ENCODE measurements around the gene FPR1. TPM values are rescaled to one million over a fixed set of nuclear protein-coding genes. Genes with fewer than 3 reads are reported as not detected.
"Not testable (repeated sequence)": the region's sequence is repeated elsewhere in the genome, so short reads cannot be mapped to it uniquely, and the experiment has no call there.

The FPR1 gene
- total RNA-seq, 1 donor from 2014 or later: not detected

- no peak for TF ChIP-seq CTCF (IDR thresholded peaks at IDR 0.05; ENCODE audit: partially characterized antibody, unreplicated experiment)
- Mint-ChIP-seq H3K9me3 (ENCODE audit: unreplicated experiment) (peaks cover 2% of the 10 kb centered on the region), H3K4me3 (ENCODE audit: unreplicated experiment) (no peak overlapping the region), H3K27me3 (ENCODE audit: unreplicated experiment) (peaks cover 6% of the 10 kb centered on the region), H3K27ac (ENCODE audit: unreplicated experiment) (no peak overlapping the region), H3K4me1 (ENCODE audit: low read depth, unreplicated experiment) (no peaks in the 10 kb centered on the region), H3K36me3 (ENCODE audit: unreplicated experiment) (peaks cover 3% of the 10 kb centered on the region)
- no peak for DNase-seq
Observed at GRCh38 chr19:51746731-51747130, 4.9 kb downstream of the FPR1 start.

- H3K27me3 Mint-ChIP-seq (ENCODE audit: unreplicated experiment): peaks cover 4% of the 10 kb centered on the region
- peaks cover 2% of the 10 kb centered on the region for H3K9me3 Mint-ChIP-seq (ENCODE audit: unreplicated experiment)
- no peaks in the 10 kb centered on the region for H3K4me1 Mint-ChIP-seq (ENCODE audit: low read depth, unreplicated experiment)
- no peak for DNase-seq
- H3K27ac Mint-ChIP-seq (ENCODE audit: unreplicated experiment): no peak overlapping the region
- no peak overlapping the region for H3K4me3 Mint-ChIP-seq (ENCODE audit: unreplicated experiment)
- no peak for TF ChIP-seq CTCF (IDR thresholded peaks at IDR 0.05; ENCODE audit: partially characterized antibody, unreplicated experiment)
- peaks cover 3% of the 10 kb centered on the region for H3K36me3 Mint-ChIP-seq (ENCODE audit: unreplicated experiment)
Observed at GRCh38 chr19:51743405-51743804, 8.3 kb downstream of the FPR1 start.

- peaks cover 2% of the 10 kb centered on the region for H3K9me3 Mint-ChIP-seq (ENCODE audit: unreplicated experiment)
Observed at GRCh38 chr19:51742789-51743188, 8.9 kb downstream of the FPR1 start.

DNA sequence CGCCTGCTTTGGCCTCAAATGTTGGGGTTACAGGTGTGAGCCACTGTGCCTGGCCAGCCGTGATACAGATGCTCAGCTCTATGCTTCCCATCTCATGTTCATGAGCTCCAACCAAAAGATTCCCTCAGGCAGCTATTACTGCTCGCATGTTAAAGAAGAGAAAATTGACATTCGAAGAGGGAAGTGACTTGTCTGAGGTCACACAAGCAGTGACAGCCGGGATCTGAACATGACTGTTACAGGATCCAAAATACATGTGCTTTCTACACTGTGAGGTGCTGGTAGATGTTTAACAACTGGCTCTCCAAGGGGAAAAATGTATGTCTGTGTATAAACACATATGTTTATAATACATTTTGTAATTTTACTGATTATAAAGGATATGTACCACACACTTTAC, 11.3 kb downstream of the FPR1 start:
- H3K27ac Mint-ChIP-seq (ENCODE audit: unreplicated experiment): no peak overlapping the region
- no peak overlapping the region for H3K4me3 Mint-ChIP-seq (ENCODE audit: unreplicated experiment)
- no peaks in the 10 kb centered on the region for H3K9me3 Mint-ChIP-seq (ENCODE audit: unreplicated experiment)
- no peak for DNase-seq
- peaks cover 3% of the 10 kb centered on the region for H3K27me3 Mint-ChIP-seq (ENCODE audit: unreplicated experiment)
- no peak for TF ChIP-seq CTCF (IDR thresholded peaks at IDR 0.05; ENCODE audit: partially characterized antibody, unreplicated experiment)
- H3K4me1 Mint-ChIP-seq (ENCODE audit: low read depth, unreplicated experiment): no peaks in the 10 kb centered on the region
- peaks cover 1% of the 10 kb centered on the region for H3K36me3 Mint-ChIP-seq (ENCODE audit: unreplicated experiment)

More at GRCh38 chr19:51742789-51743188, 8.9 kb downstream of the FPR1 start:
- H3K27ac Mint-ChIP-seq (ENCODE audit: unreplicated experiment): no peak overlapping the region
- TF ChIP-seq CTCF (IDR thresholded peaks at IDR 0.05; ENCODE audit: partially characterized antibody, unreplicated experiment): no peak
- DNase-seq: no peak
- peaks cover 3% of the 10 kb centered on the region for H3K36me3 Mint-ChIP-seq (ENCODE audit: unreplicated experiment)
- H3K27me3 Mint-ChIP-seq (ENCODE audit: unreplicated experiment): peaks cover 4% of the 10 kb centered on the region
- H3K4me3 Mint-ChIP-seq (ENCODE audit: unreplicated experiment): no peak overlapping the region
- no peaks in the 10 kb centered on the region for H3K4me1 Mint-ChIP-seq (ENCODE audit: low read depth, unreplicated experiment)

GRCh38 chr19:51739466-51740213, 12.0 kb downstream of the FPR1 start:
- DNase-seq: no peak
- H3K4me1 Mint-ChIP-seq (ENCODE audit: low read depth, unreplicated experiment): no peaks in the 10 kb centered on the region
- no peak for TF ChIP-seq CTCF (IDR thresholded peaks at IDR 0.05; ENCODE audit: partially characterized antibody, unreplicated experiment)
- no peak overlapping the region for H3K4me3 Mint-ChIP-seq (ENCODE audit: unreplicated experiment)
- H3K9me3 Mint-ChIP-seq (ENCODE audit: unreplicated experiment): no peaks in the 10 kb centered on the region
- H3K36me3 Mint-ChIP-seq (ENCODE audit: unreplicated experiment): no peaks in the 10 kb centered on the region
- no peak overlapping the region for H3K27ac Mint-ChIP-seq (ENCODE audit: unreplicated experiment)
- H3K27me3 Mint-ChIP-seq (ENCODE audit: unreplicated experiment): peaks cover 2% of the 10 kb centered on the region

DNA sequence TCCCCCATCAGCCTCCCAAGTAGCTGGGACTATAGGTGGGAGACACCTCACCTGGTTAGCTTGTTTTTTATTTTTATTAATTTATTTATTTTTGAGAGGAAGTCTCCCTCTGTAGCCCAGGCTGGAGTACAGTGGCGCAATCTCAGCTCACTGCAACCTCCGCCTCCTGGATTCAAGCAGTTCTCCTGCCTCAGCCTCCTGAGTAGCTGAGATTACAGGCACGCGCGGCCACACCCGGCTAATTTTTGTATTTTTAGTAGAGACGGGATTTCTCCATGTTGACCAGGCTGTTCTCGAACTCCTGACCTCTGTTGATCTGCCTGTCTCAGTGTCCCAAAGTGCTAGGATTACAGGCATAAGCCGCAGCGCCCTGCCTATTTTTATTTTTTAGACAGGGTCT, 13.2 kb downstream of the FPR1 start:
- not testable (repeated sequence) for H3K27ac Mint-ChIP-seq (ENCODE audit: unreplicated experiment); H3K36me3 Mint-ChIP-seq (ENCODE audit: unreplicated experiment); H3K27me3 Mint-ChIP-seq (ENCODE audit: unreplicated experiment); H3K4me1 Mint-ChIP-seq (ENCODE audit: low read depth, unreplicated experiment); H3K9me3 Mint-ChIP-seq (ENCODE audit: unreplicated experiment); DNase-seq; H3K4me3 Mint-ChIP-seq (ENCODE audit: unreplicated experiment)

All from glutamatergic neuron (in vitro differentiated cells).